K562 (cell line): Measurements from ENCODE around the gene CHL1. TPM values are rescaled to one million over a fixed set of nuclear protein-coding genes. Genes with fewer than 3 reads are reported as not detected.

Source experiments
- ATAC-seq: fragments of 200-7000 bp; cut with Tn5 transposase; 3 replicates; pipeline ENCODE4 v1.9.1; 2020; ENCODE audit warnings: moderate library complexity
- BruUV-seq: library from RNA; stranded (reverse); fragments of 400-500 nt; replicated peaks from 2 replicates; lab custom pipeline; 2021; lab: Mats Ljungman, UMichigan
- CTCF ChIA-PET: fragments of 300-600 bp; formaldehyde crosslinking; extraction: SDS; loops from one replicate; lab custom pipeline; 2021; ENCODE audit warnings: low intra/inter-chr PET ratio; lab: Yijun Ruan, JAX
- POLR2A ChIA-PET: fragments of 300-600, 350-650 bp; sonication (Branson Sonifier 250); formaldehyde crosslinking; extraction: SDS; loops from one replicate; lab custom pipeline; 2021; ENCODE audit warnings: antibody characterized with exemption, inconsistent platforms; lab: Yijun Ruan, JAX
- DNase-seq, 4 experiments: peaks; one replicate each; pipeline versions ENCODE4 v3.0.0 to v3.0.0-alpha.2; 2011 to 2018; ENCODE audit warnings: low spot score in 3 of 4, mixed read lengths in 3 of 4; ENCODE audit errors: extremely low read depth in 1 of 4
- FAIRE-seq: peaks from 2 replicates; lab custom pipeline; 2011; peaks lifted over from hg19 to GRCh38; lab: Jason Lieb, UNC
- H2AFZ ChIP-seq: 2 replicates; pipeline ENCODE4 v1.6.0; 2011; ENCODE audit warnings: low read depth, low read length, control low read depth, inconsistent platforms
- H3K27ac ChIP-seq: fragments of 200-600 bp; 3 replicates; pipeline ENCODE4 v1.8.0; 2011; ENCODE audit warnings: low read depth, mild to moderate bottlenecking, control low read depth, inconsistent platforms, low read length, moderate library complexity, mixed read lengths; ENCODE audit errors: extremely low read depth
- H3K27me3 ChIP-seq, 2 experiments: fragments of 300-600 bp in 1 of 2; 2 replicates in 1 of 2; 3 replicates in 1 of 2; pipeline versions ENCODE4 v1.6.0 to v1.8.0; 2011; ENCODE audit warnings: inconsistent platforms in 2 of 2, low read length in 2 of 2, mild to moderate bottlenecking in 1 of 2, mixed read lengths in 1 of 2, moderate library complexity in 1 of 2; ENCODE audit not compliant: control insufficient read depth in 2 of 2, insufficient read depth in 2 of 2
- H3K36me3 ChIP-seq: fragments of 300-600 bp; 3 replicates; pipeline ENCODE4 v1.8.0; 2011; ENCODE audit warnings: mild to moderate bottlenecking, low read length, inconsistent platforms; ENCODE audit not compliant: control insufficient read depth, insufficient read depth
- H3K4me1 ChIP-seq, 2 experiments: fragments of 200-600 bp in 1 of 2; replicated peaks in 1 of 2; 2 replicates in 1 of 2; 3 replicates in 1 of 2; pipeline versions ENCODE4 v1.5.1 to v1.8.0; 2011; ENCODE audit warnings: inconsistent platforms in 2 of 2, low read length in 2 of 2, mild to moderate bottlenecking in 1 of 2, mixed read lengths in 1 of 2, moderate library complexity in 1 of 2; ENCODE audit not compliant: control insufficient read depth in 2 of 2, insufficient read depth in 2 of 2
- H3K4me2 ChIP-seq: 2 replicates; pipeline ENCODE4 v1.6.1; 2011; ENCODE audit warnings: low read length, control low read depth, inconsistent platforms, mixed read lengths; ENCODE audit not compliant: insufficient read depth
- H3K4me3 ChIP-seq: fragments of 200-600 bp; sonication (generic), shearing (Covaris generic); 2 replicates; pipeline ENCODE4 v1.5.1; 2016; ENCODE audit warnings: control low read depth, inconsistent platforms
- H3K79me2 ChIP-seq: fragments of 200-600 bp; 3 replicates; pipeline ENCODE4 v1.8.0; 2011; ENCODE audit warnings: low read length, inconsistent platforms; ENCODE audit not compliant: control insufficient read depth, insufficient read depth
- H3K9ac ChIP-seq, 2 experiments: 2 replicates each; pipeline versions ENCODE4 v1.6.0 to v1.6.1; 2011; ENCODE audit warnings: low read depth in 2 of 2, low read length in 2 of 2, control low read depth in 1 of 2, inconsistent platforms in 1 of 2, mild to moderate bottlenecking in 1 of 2, mixed read lengths in 1 of 2; ENCODE audit not compliant: insufficient read depth in 1 of 2
- H3K9me1 ChIP-seq: one replicate; pipeline ENCODE4 v1.6.0; 2011; ENCODE audit warnings: inconsistent platforms, mild to moderate bottlenecking, low read length, moderate library complexity; ENCODE audit not compliant: control insufficient read depth, insufficient read depth
- H3K9me3 ChIP-seq: replicated peaks from 2 replicates; pipeline ENCODE4 v1.5.1; 2011; ENCODE audit warnings: low read depth, low read length, inconsistent platforms; ENCODE audit not compliant: control insufficient read depth, insufficient read depth
- H4K20me1 ChIP-seq: replicated peaks from 2 replicates; pipeline ENCODE4 v1.6.1; 2011; ENCODE audit warnings: low read length, inconsistent platforms, mixed read lengths; ENCODE audit not compliant: control insufficient read depth, insufficient read depth
- CBX2 ChIP-seq: fragments of 200-600 bp; sonication (generic); IDR thresholded peaks from one replicate; pipeline ENCODE4 v1.6.1; 2012; ENCODE audit warnings: mild to moderate bottlenecking, low read length, inconsistent platforms; ENCODE audit not compliant: insufficient read depth, poor library complexity, severe bottlenecking
- KLF13 ChIP-seq: fragments of 450-650 bp; IDR thresholded peaks from 2 replicates; pipeline ENCODE4 v1.6.1; 2016; ENCODE audit warnings: missing genetic modification characterization, low read depth, mild to moderate bottlenecking, missing compliant biosample characterization, moderate library complexity, borderline replicate concordance
- SNIP1 ChIP-seq: fragments of 450-650 bp; IDR thresholded peaks from 2 replicates; pipeline ENCODE4 v1.7.1; 2017; ENCODE audit warnings: low read depth, mild to moderate bottlenecking
- STAT5A ChIP-seq: IDR thresholded peaks from 2 replicates; pipeline ENCODE4 v1.6.1; 2012; ENCODE audit warnings: low read length, inconsistent platforms, borderline replicate concordance
- ZFX ChIP-seq: sonication (generic); formaldehyde crosslinking; IDR thresholded peaks from 2 replicates; pipeline ENCODE4 v1.8.0; 2022; ENCODE audit warnings: mild to moderate bottlenecking, missing genetic modification reagents, moderate library complexity
- ZNF146 ChIP-seq: IDR thresholded peaks from one replicate; pipeline ENCODE4 v1.6.1; 2018; ENCODE audit warnings: missing compliant biosample characterization; ENCODE audit not compliant: unreplicated experiment
- ZNF239 ChIP-seq: fragments of 250-450 bp; sonication (Bioruptor Pico); IDR thresholded peaks from 2 replicates; pipeline ENCODE4 v1.4.0; 2020; ENCODE audit warnings: mild to moderate bottlenecking
- ZNF444 ChIP-seq: fragments of 250-450 bp; sonication (Bioruptor Pico); IDR thresholded peaks from 2 replicates; pipeline ENCODE4 v1.4.0; 2020; ENCODE audit warnings: mild to moderate bottlenecking, moderate library complexity
- WGBS: fragments of 100-300 bp; shearing (Covaris generic); methylation state at CpG from one replicate; pipeline ENCODE4 v1.1.6; 2016; ENCODE audit warnings: low coverage, mixed read lengths; ENCODE audit not compliant: insufficient coverage; ENCODE audit errors: missing lambda C conversion rate; 5-methylcytosine and 5-hydroxymethylcytosine counted together
- in situ Hi-C: fragments of 300-500 bp; cut with MboI; formaldehyde crosslinking; loops from 4 replicates; pipeline ENCODE4 v1.15.0; 2018; ENCODE audit warnings: inconsistent platforms, mixed read lengths
- intact Hi-C: fragments of 100-400 bp; cut with micrococcal nuclease; formaldehyde crosslinking; loops from 2 replicates; pipeline ENCODE4 v1.14.2; 2022
- polyA plus RNA-seq, 8 experiments: library from polyadenylated mRNA; depleted of rRNA in 4 of 8; stranded (reverse) in 5 of 8; unstranded in 3 of 8; fragments of >200 nt; fragmentation: Nextera tagmentation in 2 of 8; fragmentation: Illumina TruSeq in 1 of 8; extraction: Ambion mirVana in 2 of 8; extraction: Trizol in 1 of 8; gene quantifications; 2 replicates each; pipeline versions ENCODE4 v1.2.1 to v1.2.3, GENCODE V29; 2011 to 2014; ENCODE audit warnings: inconsistent platforms in 1 of 8, missing spikeins in 1 of 8
- total RNA-seq, 7 experiments: library from RNA; depleted of rRNA in 6 of 7; stranded (reverse); fragments of >200 nt in 6 of 7; fragmentation: Illumina TruSeq in 2 of 7; extraction: Trizol in 2 of 7; gene quantifications; 2 replicates each; pipeline versions ENCODE4 v1.2.1 to v1.2.3, GENCODE V29; 2011 to 2021; ENCODE audit warnings: low replicate concordance in 1 of 7
- TF ChIP-seq, protein P1 (sequence below): fragments of 250-450 bp; sonication (Bioruptor Pico); IDR thresholded peaks from 2 replicates; pipeline ENCODE4 v1.4.0; 2020; ENCODE audit warnings: mild to moderate bottlenecking
- TF ChIP-seq, protein P2 (sequence below): fragments of 250-450 bp; sonication (Bioruptor Pico); IDR thresholded peaks from 2 replicates; pipeline ENCODE4 v1.4.0; 2020
- TF ChIP-seq, protein P3 (sequence below), 2 experiments: IDR thresholded peaks; 2 replicates each; pipeline ENCODE4 v1.6.1; 2012; ENCODE audit warnings: improper control_type of control experiment in 2 of 2, low read depth in 2 of 2, low read length in 2 of 2, borderline replicate concordance in 1 of 2

Gene CHL1
- total and polyA plus RNA-seq, 9 of the 15 experiments (the other 6 are each of a cell fraction or from before 2014, with no cell fraction given): 0.02 TPM; not detected in 8

DNA sequence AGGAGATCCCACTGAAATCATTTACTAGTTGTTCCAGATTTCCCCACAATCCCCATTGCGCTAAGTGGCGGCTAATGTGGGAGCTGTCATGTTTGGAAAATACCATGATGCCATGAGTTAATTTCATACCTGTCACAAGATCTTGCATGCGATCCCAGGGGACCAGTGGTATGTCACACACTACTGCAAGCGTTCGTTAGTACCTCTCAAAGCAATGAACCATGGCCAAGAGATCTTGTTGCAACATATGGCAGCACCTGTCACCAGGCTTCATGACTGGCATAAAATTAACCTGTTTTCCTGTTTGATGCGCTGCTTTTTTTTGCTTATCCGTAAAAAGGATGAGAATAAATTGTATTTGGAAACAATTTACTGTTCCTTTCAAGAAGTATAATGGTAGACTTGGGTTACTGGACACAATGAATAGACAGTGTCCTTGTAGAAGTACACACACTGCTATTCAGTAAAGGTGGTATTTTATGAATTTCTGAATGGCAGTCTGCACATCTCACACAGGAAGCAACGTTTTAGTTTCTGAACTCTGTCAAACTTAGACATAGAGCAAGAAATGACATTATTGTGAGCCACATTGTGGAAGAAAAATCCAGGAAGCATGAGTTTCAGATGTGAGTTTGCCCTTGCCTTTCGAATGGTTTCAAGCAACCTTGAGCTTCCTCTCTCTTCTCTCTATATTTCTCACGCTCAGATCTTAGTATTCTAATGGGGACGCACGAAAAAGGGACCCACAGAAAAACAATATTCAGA lies 81.9 kb downstream of the CHL1 start:
- in situ Hi-C loops: no loop called here
- Histone ChIP-seq H3K27ac (no peak overlapping the region), H3K4me1 (no peaks in the 10 kb centered on the region), H3K4me2 (no peak overlapping the region), H3K27me3 (no peaks in the 10 kb centered on the region), H3K9me3 (no peaks in the 10 kb centered on the region; the same call in 1 of the 2 replicates), H2AFZ (no peak overlapping the region), H3K79me2 (no peaks in the 10 kb centered on the region), H4K20me1 (no peaks in the 10 kb centered on the region), H3K9me1 (no peaks in the 10 kb centered on the region), H3K36me3 (no peaks in the 10 kb centered on the region), H3K4me3 (no peak overlapping the region), H3K9ac (no peak overlapping the region)
- FAIRE-seq: no peak
- no peak for TF ChIP-seq ZNF239 (CRISPR knock-in tag)
- no peak for TF ChIP-seq KLF13 (tag)
- TF ChIP-seq, protein P1, sequence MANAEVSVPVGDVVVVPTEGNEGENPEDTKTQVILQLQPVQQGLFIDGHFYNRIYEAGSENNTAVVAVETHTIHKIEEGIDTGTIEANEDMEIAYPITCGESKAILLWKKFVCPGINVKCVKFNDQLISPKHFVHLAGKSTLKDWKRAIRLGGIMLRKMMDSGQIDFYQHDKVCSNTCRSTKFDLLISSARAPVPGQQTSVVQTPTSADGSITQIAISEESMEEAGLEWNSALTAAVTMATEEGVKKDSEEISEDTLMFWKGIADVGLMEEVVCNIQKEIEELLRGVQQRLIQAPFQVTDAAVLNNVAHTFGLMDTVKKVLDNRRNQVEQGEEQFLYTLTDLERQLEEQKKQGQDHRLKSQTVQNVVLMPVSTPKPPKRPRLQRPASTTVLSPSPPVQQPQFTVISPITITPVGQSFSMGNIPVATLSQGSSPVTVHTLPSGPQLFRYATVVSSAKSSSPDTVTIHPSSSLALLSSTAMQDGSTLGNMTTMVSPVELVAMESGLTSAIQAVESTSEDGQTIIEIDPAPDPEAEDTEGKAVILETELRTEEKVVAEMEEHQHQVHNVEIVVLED (CRISPR knock-in tag): no peak
- no peak for TF ChIP-seq SNIP1
- TF ChIP-seq ZNF444 (CRISPR knock-in tag): no peak
- no peak for TF ChIP-seq STAT5A
- TF ChIP-seq, protein P2, sequence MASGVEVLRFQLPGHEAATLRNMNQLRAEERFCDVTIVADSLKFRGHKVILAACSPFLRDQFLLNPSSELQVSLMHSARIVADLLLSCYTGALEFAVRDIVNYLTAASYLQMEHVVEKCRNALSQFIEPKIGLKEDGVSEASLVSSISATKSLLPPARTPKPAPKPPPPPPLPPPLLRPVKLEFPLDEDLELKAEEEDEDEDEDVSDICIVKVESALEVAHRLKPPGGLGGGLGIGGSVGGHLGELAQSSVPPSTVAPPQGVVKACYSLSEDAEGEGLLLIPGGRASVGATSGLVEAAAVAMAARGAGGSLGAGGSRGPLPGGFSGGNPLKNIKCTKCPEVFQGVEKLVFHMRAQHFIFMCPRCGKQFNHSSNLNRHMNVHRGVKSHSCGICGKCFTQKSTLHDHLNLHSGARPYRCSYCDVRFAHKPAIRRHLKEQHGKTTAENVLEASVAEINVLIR (CRISPR knock-in tag): no peak
- TF ChIP-seq, protein P3, sequence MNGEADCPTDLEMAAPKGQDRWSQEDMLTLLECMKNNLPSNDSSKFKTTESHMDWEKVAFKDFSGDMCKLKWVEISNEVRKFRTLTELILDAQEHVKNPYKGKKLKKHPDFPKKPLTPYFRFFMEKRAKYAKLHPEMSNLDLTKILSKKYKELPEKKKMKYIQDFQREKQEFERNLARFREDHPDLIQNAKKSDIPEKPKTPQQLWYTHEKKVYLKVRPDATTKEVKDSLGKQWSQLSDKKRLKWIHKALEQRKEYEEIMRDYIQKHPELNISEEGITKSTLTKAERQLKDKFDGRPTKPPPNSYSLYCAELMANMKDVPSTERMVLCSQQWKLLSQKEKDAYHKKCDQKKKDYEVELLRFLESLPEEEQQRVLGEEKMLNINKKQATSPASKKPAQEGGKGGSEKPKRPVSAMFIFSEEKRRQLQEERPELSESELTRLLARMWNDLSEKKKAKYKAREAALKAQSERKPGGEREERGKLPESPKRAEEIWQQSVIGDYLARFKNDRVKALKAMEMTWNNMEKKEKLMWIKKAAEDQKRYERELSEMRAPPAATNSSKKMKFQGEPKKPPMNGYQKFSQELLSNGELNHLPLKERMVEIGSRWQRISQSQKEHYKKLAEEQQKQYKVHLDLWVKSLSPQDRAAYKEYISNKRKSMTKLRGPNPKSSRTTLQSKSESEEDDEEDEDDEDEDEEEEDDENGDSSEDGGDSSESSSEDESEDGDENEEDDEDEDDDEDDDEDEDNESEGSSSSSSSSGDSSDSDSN (IDR thresholded peaks at IDR 0.05; ENCODE audit: borderline replicate concordance in 1 of 2, low read depth in 2 of 2, low read length in 2 of 2): no peak
- no peak for TF ChIP-seq CBX2
- TF ChIP-seq ZFX (CRISPR knock-in tag): no peak
- no peak for TF ChIP-seq ZNF146
- WGBS: 1% methylated on average over 12 of the region's 12 CpGs
- no peak for DNase-seq
- ATAC-seq: no peak
- ChIA-PET CTCF (no interaction called here), POLR2A (no interaction called here)
- no TSS peak for BruUV-seq
- intact Hi-C loops: no loop called here
